ENCODE measurements around the gene RCE1. TPM values are rescaled to one million over a fixed set of nuclear protein-coding genes. Genes with fewer than 3 reads are reported as not detected.
A peak's percentile ranks its signal among the peaks of the same experiment; 100 is the strongest.

RCE1 gene
- total RNA-seq, 1 donor from 2014 or later: 14.8 TPM

- no peak for DNase-seq (ENCODE audit: low read depth, low spot score)
Measured at GRCh38 chr11:66844496-66845142, 1.4 kb downstream of the RCE1 start.

DNA sequence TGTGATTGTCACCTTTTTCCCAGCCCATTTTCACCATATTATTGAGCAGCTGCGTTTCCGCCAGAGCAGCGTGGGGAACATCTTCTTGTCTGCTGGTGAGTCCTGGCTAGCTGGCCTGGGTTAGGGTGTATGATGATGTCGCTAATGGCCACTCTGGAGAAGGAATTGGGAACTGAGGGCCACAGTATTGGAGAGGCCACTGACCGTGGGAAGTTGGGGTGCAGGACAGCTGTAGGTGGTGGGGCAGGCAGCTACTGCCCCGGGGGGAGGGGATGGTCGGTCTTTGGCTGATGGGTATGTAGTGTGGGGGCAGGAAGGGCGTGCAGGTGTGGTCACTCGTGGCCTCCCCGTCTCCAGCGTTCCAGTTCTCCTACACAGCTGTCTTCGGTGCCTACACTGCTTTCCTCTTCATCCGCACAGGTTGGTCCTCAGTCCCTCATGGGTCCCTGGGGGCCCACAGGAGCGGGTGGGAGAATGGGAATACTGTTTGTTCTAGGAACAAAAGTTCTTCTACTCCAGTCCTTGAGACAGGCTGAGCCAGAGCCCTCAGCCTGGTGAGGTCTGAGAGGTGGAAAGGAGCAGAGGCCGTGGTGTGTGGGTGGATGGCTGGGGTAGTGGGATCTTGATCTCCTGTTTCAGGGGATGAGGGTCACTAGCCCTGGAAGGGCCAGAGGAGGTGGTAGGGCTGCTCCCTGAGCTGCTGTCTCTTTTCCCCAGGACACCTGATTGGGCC lies 2.1 kb downstream of the RCE1 start:
- DNase-seq (ENCODE audit: low read depth, low spot score): no peak

- DNase-seq (ENCODE audit: low read depth, low spot score): no peak
Measured at GRCh38 chr11:66845876-66846212, 2.6 kb downstream of the RCE1 start.

GRCh38 chr11:66846671-66847091 lies 3.4 kb downstream of the RCE1 start:
- DNase-seq (ENCODE audit: low read depth, low spot score): no peak

GRCh38 chr11:66847461-66848232 lies 4.4 kb downstream of the RCE1 start:
- no peak for DNase-seq (ENCODE audit: low read depth, low spot score)

- DNase-seq (ENCODE audit: low read depth, low spot score): no peak
Measured at GRCh38 chr11:66848671-66849500, 5.6 kb downstream of the RCE1 start.

- DNase-seq (ENCODE audit: low read depth, low spot score): no peak
Measured at GRCh38 chr11:66849501-66850234, 6.4 kb downstream of the RCE1 start.

DNA sequence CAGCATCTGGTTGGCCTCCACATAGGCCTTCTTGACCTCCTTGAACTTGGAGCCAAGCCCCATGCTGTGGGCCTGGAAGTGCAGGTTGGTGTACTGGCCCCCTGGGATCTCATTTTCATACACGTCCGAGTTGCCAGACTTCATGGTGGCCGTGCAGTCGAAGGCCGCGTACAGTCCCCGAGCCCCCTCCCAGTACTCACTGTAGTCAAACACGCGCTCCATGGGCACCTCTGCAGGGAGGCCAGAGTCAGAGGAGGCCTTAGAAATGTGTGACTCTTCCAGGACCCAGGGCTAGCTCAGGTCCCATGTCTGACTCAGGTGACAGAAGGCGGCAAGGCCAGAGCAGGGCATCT lies 7.0 kb downstream of the RCE1 start:
- no peak for DNase-seq (ENCODE audit: low read depth, low spot score)

GRCh38 chr11:66850588-66851238 lies 7.5 kb downstream of the RCE1 start:
- no peak for DNase-seq (ENCODE audit: low read depth, low spot score)

GRCh38 chr11:66851239-66851596 lies 8.0 kb downstream of the RCE1 start:
- DNase-seq (ENCODE audit: low read depth, low spot score): no peak

DNA sequence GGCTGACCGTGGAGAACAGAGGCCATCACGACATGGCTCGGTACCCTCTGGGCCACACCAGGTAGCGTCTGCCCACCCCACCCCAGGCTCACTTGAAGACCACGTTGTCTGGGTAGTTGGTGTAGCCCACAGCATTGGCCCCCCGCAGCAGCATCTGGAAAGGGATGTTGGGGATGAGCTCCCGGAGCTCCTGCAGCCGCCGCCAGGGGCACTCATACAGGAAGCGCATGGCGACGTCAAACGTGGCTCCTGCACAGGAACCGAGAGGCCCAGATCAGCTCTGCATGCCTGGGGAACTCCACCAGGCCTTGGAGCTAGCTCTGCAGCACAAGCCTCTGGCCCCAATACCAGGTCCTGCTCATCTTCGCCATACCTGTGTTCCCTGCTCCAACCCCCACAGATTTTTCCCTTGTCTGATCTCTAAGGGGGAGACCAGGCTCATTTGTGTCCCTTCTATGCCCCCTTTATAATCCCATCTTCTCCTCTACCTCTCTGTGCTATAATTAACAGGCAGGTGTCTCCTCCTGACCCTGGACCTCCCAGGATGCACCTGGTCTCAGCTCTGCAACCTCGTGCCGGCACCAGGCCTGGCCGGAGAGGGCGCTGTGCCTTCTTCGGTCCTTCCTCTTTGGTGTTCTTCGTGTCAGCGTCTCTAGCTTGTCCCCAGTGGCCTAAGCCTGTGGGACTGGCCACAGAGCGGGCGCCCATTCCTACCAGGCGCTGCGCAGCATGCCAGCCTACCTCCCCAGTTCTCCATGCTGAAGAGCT lies 8.6 kb downstream of the RCE1 start:
- DNase-seq (ENCODE audit: low read depth, low spot score): no peak

GRCh38 chr11:66852466-66853241 lies 9.4 kb downstream of the RCE1 start:
- DNase-seq (ENCODE audit: low read depth, low spot score): no peak

GRCh38 chr11:66853242-66854229 lies 10.3 kb downstream of the RCE1 start:
- DNase-seq (ENCODE audit: low read depth, low spot score): no peak

- no peak for DNase-seq (ENCODE audit: low read depth, low spot score)
Measured at GRCh38 chr11:66854231-66854661, 11.0 kb downstream of the RCE1 start.

DNA sequence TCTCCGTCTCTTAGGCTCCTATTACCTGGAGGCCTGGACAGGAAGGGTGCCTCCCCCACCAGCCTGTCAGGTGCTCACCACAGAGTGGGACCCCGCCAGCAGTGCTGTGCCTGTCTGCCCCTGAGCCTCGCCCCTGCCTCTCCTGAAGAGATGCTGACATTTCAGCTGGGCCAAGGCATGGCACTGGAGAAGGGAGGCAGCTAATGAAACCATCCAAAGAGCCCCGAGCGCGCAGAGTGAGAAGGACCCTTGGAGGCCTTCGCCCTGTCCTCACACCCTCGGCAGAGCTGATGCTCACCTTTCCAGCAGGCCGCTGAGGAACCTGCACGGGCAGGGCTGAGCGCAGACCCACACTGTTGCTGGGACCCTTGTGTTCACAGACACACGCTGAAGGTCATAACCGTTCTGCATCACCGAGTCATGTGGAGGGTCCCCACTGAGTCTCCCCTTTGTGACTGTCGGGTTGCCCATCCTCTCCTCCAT lies 11.5 kb downstream of the RCE1 start:
- no peak for DNase-seq (ENCODE audit: low read depth, low spot score)

DNA sequence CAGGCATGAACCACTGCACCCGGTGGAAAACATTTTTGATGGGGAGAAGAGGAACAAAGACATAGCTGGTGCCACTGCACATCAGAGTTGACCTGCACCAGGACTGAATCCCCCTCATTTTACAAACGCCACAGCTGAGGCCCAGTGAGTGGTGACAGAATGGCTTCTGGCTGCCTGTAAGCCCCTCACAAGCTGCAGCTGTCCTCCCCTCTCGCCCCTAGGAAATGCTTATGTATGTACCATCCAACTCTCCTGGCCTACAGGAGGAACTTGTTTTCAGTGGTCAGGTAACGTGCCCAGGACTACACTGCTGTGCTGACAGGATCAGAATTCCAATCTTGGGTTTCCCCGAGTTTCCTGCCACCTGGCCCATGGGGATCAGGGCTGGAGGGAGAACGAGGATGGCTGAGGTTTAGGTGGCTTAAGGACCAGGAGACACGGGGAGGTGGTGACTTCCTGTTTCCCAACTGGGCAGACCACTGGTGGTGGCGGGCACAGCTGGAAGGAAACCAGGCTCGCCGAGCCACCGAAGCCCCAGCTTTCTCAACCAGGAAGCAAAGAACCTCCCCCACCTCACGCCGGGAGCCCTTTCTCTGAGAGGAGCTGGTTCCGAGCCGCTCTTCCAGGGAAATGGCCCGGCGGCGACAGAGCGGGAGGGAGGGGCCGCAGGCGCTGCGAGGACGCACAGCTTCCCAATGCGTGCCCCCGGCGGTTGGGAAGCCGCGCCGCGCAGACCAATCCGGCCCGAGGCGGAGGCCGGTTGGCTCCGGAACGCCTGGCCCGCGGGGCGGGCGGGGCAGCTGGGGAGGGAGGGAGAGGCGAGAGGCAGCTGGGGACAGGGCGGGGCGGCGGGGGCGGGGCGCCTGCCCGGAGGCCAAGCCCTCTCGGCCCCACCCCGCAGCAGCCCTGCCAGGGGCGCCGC lies 12.6 kb downstream of the RCE1 start:
- peak; percentile 46 for DNase-seq (ENCODE audit: low read depth, low spot score)

Data from pulmonary artery endothelial cell (primary cell).